Stimulated activated naive CD8-positive, alpha-beta T cell treated with anti-CD3 and anti-CD28 coated beads, Interleukin-15, amount 100 ng/mL, for 72 hours (primary cell): ENCODE results near the gene TTBK1.
A peak's percentile ranks its signal among the peaks of the same experiment; 100 is the strongest.

Experiments used
- ATAC-seq: fragments of 150-1000 bp; cut with Tn5 transposase; 2 replicates; pipeline ENCODE4 v1.10.0; 2021; ENCODE audit warnings: mild to moderate bottlenecking, moderate library complexity
- DNase-seq, 2 donors: peaks; one replicate each; pipeline ENCODE4 v3.0.0; 2021 to 2022
- H3K27ac Mint-ChIP-seq, 2 donors: one replicate each; pipeline ENCODE4 v1.8.0; 2022; ENCODE audit warnings: mild to moderate bottlenecking in 2 of 2, mixed read lengths in 2 of 2, moderate library complexity in 2 of 2
- H3K27me3 Mint-ChIP-seq: one replicate; pipeline ENCODE4 v1.8.0; 2022; ENCODE audit warnings: mixed read lengths
- H3K4me1 Mint-ChIP-seq: one replicate; pipeline ENCODE4 v1.8.0; 2022; ENCODE audit warnings: mild to moderate bottlenecking, mixed read lengths
- H3K4me3 Mint-ChIP-seq, 2 donors: one replicate each; pipeline ENCODE4 v1.8.0; 2022; ENCODE audit warnings: mild to moderate bottlenecking in 2 of 2, mixed read lengths in 2 of 2, moderate library complexity in 1 of 2
- H3K9me3 Mint-ChIP-seq, 2 donors: one replicate each; pipeline ENCODE4 v1.8.0; 2022; ENCODE audit warnings: mixed read lengths in 2 of 2

Gene TTBK1

GRCh38 chr6:43219119-43219518, 24.2 kb upstream of the TTBK1 start:
- H3K4me3 Mint-ChIP-seq: no peak overlapping the region
- no peaks in the 10 kb centered on the region for H3K9me3 Mint-ChIP-seq
- DNase-seq: no peak
- H3K4me1 Mint-ChIP-seq: peaks cover 32% of the 10 kb centered on the region
- H3K27ac Mint-ChIP-seq: no peak overlapping the region
- H3K27me3 Mint-ChIP-seq: no peaks in the 10 kb centered on the region
- no peak for ATAC-seq

GRCh38 chr6:43219814-43220213, 23.5 kb upstream of the TTBK1 start:
- Mint-ChIP-seq H3K27me3 (no peaks in the 10 kb centered on the region), H3K4me3 (no peak overlapping the region), H3K9me3 (no peaks in the 10 kb centered on the region), H3K4me1 (peaks cover 39% of the 10 kb centered on the region), H3K27ac (peak overlapping the region in 1 of 2 donors; percentile 5)
- ATAC-seq: no peak
- DNase-seq: no peak

DNA sequence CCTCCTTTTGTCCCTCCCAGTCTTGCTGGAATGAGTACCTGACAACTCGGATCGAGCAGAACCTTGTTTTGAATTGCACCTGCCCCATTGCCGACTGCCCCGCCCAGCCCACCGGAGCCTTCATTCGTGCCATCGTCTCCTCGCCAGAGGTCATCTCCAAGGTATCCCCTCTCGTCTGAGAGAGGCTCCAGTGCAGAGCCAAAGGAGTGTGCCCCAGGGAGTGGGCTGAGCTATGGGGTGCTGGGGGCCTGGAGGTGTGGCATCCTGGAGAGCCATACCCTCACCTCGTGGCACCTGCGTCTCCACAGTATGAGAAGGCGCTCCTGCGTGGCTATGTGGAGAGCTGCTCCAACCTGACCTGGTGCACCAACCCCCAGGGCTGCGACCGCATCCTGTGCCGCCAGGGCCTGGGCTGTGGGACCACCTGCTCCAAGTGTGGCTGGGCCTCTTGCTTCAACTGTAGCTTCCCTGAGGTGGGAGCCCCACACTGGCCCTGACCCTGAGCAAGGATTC, 22.8 kb upstream of the TTBK1 start:
- Mint-ChIP-seq H3K27ac (no peak overlapping the region), H3K4me3 (no peak overlapping the region), H3K27me3 (no peaks in the 10 kb centered on the region), H3K4me1 (peaks cover 45% of the 10 kb centered on the region), H3K9me3 (no peaks in the 10 kb centered on the region)
- no peak for ATAC-seq
- DNase-seq: no peak

DNA sequence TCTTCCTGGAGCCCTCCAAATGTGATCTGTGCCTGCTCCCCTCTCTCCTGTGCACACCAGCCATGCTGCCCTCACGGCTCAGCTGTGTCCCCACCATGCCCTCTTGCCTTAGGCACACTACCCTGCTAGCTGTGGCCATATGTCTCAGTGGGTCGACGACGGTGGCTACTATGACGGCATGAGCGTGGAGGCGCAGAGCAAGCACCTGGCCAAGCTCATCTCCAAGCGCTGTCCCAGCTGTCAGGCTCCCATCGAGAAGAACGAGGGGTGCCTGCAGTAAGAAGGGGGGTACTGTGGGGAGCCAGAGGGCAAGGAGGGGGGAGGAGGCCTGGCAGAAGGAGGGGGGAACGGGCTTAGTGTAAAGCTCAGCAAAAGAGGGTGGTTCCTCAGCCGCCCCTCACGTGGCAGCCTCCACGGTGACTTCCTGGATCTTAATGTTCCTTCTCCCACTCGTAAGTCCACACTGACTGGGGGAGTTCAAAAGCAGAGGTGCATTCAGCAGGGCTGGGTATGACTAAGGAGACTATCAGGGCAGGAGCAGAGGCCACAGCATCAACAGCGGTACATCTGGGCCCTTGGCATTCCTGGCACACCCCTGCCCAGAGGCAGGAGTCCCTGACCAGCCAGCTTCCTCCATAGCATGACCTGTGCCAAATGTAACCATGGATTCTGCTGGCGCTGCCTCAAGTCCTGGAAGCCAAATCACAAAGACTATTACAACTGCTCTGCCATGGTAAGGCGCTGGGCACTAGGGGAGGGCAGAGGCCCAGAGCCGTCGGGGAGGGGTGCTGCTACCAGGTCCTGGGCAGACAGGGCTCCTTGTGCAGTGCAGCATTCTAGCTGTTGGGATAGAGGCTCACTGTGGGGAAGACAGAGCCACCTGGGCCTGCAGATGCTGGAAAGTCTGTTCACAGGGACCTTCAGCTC, 22.0 kb upstream of the TTBK1 start:
- no peak for ATAC-seq
- Mint-ChIP-seq H3K4me1 (peaks cover 53% of the 10 kb centered on the region), H3K9me3 (no peaks in the 10 kb centered on the region), H3K27me3 (no peaks in the 10 kb centered on the region), H3K4me3 (peak overlapping the region in 1 of 2 donors; percentile 21), H3K27ac (peak overlapping the region in 1 of 2 donors; percentile 66)
- no peak for DNase-seq

- H3K4me1 Mint-ChIP-seq: peaks cover 63% of the 10 kb centered on the region
- ATAC-seq: no peak
- H3K9me3 Mint-ChIP-seq: no peaks in the 10 kb centered on the region
- no peak overlapping the region for H3K4me3 Mint-ChIP-seq
- H3K27ac Mint-ChIP-seq: peak overlapping the region; percentile 0 to 93
- DNase-seq: no peak
- no peaks in the 10 kb centered on the region for H3K27me3 Mint-ChIP-seq
Measured at GRCh38 chr6:43222418-43223059, 20.7 kb upstream of the TTBK1 start.

DNA sequence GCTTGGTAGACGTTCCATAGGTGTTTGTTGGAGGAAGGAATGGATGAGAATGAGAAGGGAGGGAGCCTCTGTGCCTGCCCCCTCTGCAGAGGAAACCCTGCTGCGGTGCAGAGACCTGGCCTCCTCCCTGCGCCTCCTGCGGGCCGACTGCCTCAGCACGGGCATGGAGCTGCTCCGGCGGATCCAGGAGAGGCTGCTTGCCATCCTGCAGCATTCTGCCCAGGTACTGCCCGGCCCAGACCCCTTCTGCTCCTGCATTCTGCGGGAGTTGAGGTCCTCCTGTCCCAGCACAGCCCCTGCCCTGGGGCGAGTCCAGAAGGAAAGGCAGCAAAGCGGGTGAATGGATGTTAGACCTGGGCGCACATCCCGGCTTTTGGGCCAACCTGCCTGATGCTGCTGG, 20.1 kb upstream of the TTBK1 start:
- ATAC-seq: no peak
- Mint-ChIP-seq H3K4me1 (peaks cover 70% of the 10 kb centered on the region), H3K27me3 (no peaks in the 10 kb centered on the region), H3K9me3 (no peaks in the 10 kb centered on the region), H3K4me3 (no peak overlapping the region), H3K27ac (peak overlapping the region in 1 of 2 donors; percentile 0)
- DNase-seq: no peak

DNA sequence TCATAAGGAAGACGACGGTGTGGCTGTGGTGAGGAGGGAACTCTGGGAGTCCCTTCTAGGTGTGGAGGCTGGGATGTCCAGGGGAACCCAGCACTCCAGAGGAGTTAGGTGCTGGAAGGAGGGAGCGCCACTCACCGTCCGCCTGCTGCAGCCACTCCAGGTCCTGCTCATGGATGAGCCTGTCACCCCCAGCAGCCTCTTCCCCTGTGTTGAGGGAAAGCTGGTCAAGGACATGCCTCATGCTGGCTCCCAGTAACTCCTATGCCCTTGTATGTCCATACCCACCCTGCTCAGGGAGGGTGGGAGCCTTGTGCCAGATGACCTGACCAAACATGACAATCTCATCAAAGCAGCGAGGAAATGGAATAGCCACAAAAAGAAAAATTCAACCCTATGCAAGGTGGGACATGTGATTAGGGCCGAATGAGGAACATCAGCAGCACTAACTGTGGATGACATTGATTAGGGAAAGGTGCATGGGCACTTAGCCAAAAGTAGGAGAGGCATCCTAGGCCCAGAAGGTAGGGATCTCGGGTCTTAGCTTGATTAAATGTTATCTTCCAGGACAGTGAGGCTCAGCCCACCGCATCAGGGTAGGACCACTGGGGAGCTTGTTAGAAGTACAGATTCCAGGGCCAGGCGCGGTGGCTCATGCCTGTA, 17.0 kb upstream of the TTBK1 start:
- Mint-ChIP-seq H3K9me3 (no peaks in the 10 kb centered on the region), H3K4me3 (peak overlapping the region; percentile 76 to 78), H3K4me1 (peaks cover 77% of the 10 kb centered on the region), H3K27me3 (no peaks in the 10 kb centered on the region), H3K27ac (peak overlapping the region in 1 of 2 donors; percentile 93)
- no peak for DNase-seq
- ATAC-seq: no peak

GRCh38 chr6:43228951-43229802, 14.1 kb upstream of the TTBK1 start, which contains the start of gene DNPH1:
DNPH1 (minus strand) TSS chr6:43229481; CDS start chr6:43229456, 25 bp downstream.
- Mint-ChIP-seq H3K4me1 (peaks cover 59% of the 10 kb centered on the region), H3K27me3 (no peaks in the 10 kb centered on the region), H3K4me3 (peak within 1 kb of the TSS; percentile 88 to 89), H3K9me3 (no peaks in the 10 kb centered on the region), H3K27ac (peak within 1 kb of the TSS; percentile 91 to 95)
- DNase-seq (peak; percentile 81 to 86), ATAC-seq (peak; percentile 85)

DNA sequence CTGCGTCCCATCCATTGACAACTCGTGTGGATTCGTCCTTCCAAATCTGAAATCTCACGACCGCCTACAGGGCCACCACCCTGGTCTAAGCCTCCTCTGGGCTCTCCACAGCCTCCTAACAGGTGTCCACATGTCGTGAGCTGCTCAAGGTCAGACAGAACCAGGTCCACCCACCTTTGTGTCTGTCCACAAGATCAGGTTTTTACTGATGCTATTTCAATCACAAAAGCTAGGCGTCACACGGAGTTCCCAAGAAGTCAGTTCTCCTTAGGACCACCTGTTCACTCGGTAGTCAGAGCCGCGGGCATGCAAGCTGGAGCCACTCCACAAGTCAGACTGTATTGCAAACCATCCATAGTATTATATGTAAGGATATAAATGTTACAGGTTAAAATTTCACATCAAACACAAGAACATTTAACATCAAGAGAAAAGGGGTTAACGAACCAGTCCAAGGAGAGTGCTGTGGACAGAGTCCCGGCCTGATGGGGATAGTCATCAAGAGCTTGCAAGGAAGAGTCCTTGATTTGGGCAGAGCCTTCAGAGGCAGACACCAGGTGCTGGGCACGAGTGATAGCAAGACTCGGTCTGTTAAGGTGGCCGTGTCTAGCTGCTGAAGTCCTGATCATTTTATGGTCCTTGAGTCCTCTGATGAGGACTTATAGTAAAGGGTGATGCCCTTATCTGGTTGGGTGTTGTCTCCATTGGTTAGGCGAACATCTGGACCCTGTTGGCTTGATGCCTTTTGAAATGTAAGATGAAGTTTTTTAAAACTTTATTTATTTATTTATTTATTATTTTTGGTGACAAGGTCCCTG, 13.3 kb upstream of the TTBK1 start:
- Mint-ChIP-seq H3K27ac (peak overlapping the region; percentile 91 to 95), H3K27me3 (no peaks in the 10 kb centered on the region), H3K4me1 (peaks cover 52% of the 10 kb centered on the region), H3K4me3 (peak overlapping the region; percentile 72 to 86), H3K9me3 (no peaks in the 10 kb centered on the region)
- DNase-seq (no peak), ATAC-seq (peak; percentile 29)

GRCh38 chr6:43231053-43231452, 12.2 kb upstream of the TTBK1 start:
- no peaks in the 10 kb centered on the region for H3K27me3 Mint-ChIP-seq
- DNase-seq: no peak
- ATAC-seq: no peak
- peaks cover 41% of the 10 kb centered on the region for H3K4me1 Mint-ChIP-seq
- no peaks in the 10 kb centered on the region for H3K9me3 Mint-ChIP-seq
- no peak overlapping the region for H3K27ac Mint-ChIP-seq
- no peak overlapping the region for H3K4me3 Mint-ChIP-seq

GRCh38 chr6:43231735-43232450, 11.4 kb upstream of the TTBK1 start:
- no peaks in the 10 kb centered on the region for H3K9me3 Mint-ChIP-seq
- H3K27me3 Mint-ChIP-seq: peaks cover under 1% of the 10 kb centered on the region
- no peak overlapping the region for H3K4me3 Mint-ChIP-seq
- H3K4me1 Mint-ChIP-seq: peaks cover 33% of the 10 kb centered on the region
- H3K27ac Mint-ChIP-seq: peak overlapping the region in 1 of 2 donors; percentile 16
- no peak for DNase-seq
- ATAC-seq: no peak

DNA sequence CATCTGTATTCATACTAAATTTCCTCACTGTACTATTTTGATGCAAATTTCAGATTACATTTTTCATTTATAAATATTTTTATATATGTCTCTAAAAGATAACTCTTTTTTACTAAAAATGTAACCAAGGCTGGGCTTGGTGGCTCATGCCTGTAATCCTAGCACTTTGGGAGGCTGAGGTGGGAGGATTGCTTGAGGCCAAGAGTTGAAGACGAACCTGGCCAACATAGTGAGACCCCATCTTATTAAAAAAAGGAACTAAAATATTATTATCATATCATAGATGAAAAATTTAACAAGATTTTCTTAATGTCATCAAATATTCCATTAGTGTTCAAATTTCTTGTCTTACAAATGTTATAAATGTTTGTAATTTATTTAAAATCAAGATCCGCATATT, 7.4 kb upstream of the TTBK1 start:
- no peak overlapping the region for H3K27ac Mint-ChIP-seq
- peaks cover 20% of the 10 kb centered on the region for H3K27me3 Mint-ChIP-seq
- H3K4me1 Mint-ChIP-seq: peaks cover 14% of the 10 kb centered on the region
- peaks cover 0 to 6% of the 10 kb centered on the region in 2 donors for H3K9me3 Mint-ChIP-seq
- no peak for DNase-seq
- H3K4me3 Mint-ChIP-seq: no peak overlapping the region
- ATAC-seq: no peak

DNA sequence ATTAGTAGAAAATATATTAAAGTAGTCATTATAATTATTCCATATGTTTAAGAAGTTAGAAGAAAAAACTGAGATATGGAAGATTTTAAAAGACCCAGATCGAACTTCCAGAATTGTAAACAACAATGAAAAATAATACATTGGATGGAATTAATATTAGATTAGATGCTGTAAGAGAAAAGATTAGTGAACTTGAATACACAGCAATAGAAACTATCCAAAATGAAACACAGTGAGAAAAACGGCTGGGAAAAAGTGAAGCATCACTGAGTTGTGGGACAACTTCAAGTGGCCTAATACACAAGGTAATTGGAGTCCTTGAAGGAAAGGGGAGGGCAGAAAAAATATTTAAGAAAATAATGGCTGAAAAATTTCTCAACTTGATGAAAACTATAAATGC, 4.2 kb upstream of the TTBK1 start:
- Mint-ChIP-seq H3K27me3 (peaks cover 23% of the 10 kb centered on the region), H3K4me3 (no peak overlapping the region), H3K27ac (no peak overlapping the region), H3K4me1 (peaks cover 6% of the 10 kb centered on the region), H3K9me3 (peaks cover 0 to 6% of the 10 kb centered on the region in 2 donors)
- DNase-seq (no peak), ATAC-seq (no peak)

DNA sequence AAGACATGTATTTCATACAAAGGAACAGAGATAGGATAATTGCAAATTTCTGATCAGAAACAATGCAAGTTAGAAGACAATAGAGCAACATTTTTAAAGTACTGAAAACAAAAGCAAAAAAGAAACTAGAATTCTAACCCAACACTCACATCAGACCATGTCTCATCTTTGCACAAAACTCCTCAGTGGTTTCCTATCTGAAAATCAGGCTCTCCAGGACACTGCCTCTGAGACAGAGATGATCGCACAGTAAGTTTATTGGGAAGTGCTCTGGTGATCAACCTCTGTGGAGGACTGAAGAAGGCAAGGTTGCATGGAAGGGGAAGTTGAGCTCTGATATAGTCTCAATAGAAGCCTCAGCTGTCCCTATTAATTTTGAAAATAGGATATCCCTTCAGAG, 2.3 kb upstream of the TTBK1 start:
- ATAC-seq (no peak), DNase-seq (no peak)
- H3K27me3 Mint-ChIP-seq: peaks cover 23% of the 10 kb centered on the region
- H3K4me1 Mint-ChIP-seq: peaks cover 6% of the 10 kb centered on the region
- H3K9me3 Mint-ChIP-seq: peaks cover 0 to 6% of the 10 kb centered on the region in 2 donors
- H3K4me3 Mint-ChIP-seq: no peak overlapping the region
- H3K27ac Mint-ChIP-seq: no peak overlapping the region
